ENCODE data around the gene ARID1B. TPM values are rescaled to one million over a fixed set of nuclear protein-coding genes. Genes with fewer than 3 reads are reported as not detected.

The ARID1B gene
- total RNA-seq, 2 experiments from 2014 or later: 90.1 to 164 TPM

GRCh38 chr6:157079771-157080170 is 302.6 kb downstream of the ARID1B start:
- Histone ChIP-seq H3K79me2 (ENCODE audit: insufficient read depth, low read depth, low read length) (no peaks in the 10 kb centered on the region; the same call in 1 of the 2 replicates), H2AFZ (ENCODE audit: low read length) (no peak overlapping the region), H3K9me3 (ENCODE audit: low read length) (no peaks in the 10 kb centered on the region), H3K4me2 (ENCODE audit: low read length) (peak overlapping the region; percentile 24), H3K9me2 (ENCODE audit: insufficient read depth, low read length) (no peaks in the 10 kb centered on the region), H3K36me3 (ENCODE audit: insufficient read depth, low read length) (peaks cover 5% of the 10 kb centered on the region), H3K4me1 (ENCODE audit: insufficient read depth, low read length, poor library complexity, severe bottlenecking) (peaks cover 20% of the 10 kb centered on the region), H3K27ac (ENCODE audit: low read depth, low read length, poor library complexity, severe bottlenecking) (no peak overlapping the region), H3K4me3 (ENCODE audit: low read depth, low read length, poor library complexity, severe bottlenecking) (no peak overlapping the region), H4K20me1 (ENCODE audit: insufficient read depth, low read length) (no peaks in the 10 kb centered on the region; the same call in 1 of the 2 replicates)
- no peak for TF ChIP-seq EZH2phosphoT487 (IDR thresholded peaks at IDR 0.05; ENCODE audit: borderline replicate concordance, low read depth, low read length)
- TF ChIP-seq, protein P1, sequence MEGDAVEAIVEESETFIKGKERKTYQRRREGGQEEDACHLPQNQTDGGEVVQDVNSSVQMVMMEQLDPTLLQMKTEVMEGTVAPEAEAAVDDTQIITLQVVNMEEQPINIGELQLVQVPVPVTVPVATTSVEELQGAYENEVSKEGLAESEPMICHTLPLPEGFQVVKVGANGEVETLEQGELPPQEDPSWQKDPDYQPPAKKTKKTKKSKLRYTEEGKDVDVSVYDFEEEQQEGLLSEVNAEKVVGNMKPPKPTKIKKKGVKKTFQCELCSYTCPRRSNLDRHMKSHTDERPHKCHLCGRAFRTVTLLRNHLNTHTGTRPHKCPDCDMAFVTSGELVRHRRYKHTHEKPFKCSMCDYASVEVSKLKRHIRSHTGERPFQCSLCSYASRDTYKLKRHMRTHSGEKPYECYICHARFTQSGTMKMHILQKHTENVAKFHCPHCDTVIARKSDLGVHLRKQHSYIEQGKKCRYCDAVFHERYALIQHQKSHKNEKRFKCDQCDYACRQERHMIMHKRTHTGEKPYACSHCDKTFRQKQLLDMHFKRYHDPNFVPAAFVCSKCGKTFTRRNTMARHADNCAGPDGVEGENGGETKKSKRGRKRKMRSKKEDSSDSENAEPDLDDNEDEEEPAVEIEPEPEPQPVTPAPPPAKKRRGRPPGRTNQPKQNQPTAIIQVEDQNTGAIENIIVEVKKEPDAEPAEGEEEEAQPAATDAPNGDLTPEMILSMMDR (conservative IDR thresholded peaks at IDR 0.05; ENCODE audit: low read length): no peak
- CTCF ChIA-PET (ENCODE audit: unreplicated experiment): no interaction called here
- no peak for DNase-seq (ENCODE audit: low spot score)
- BruUV-seq (replicated peaks): no TSS peak
- intact Hi-C loops (cut with micrococcal nuclease; ENCODE audit: unreplicated experiment): no loop called here
- POLR2A ChIA-PET: interaction anchor here (0.7 to 2.5 kb wide), 4 partner anchors 10 to 1855 kb away, joined by 3 to 18 read pairs (median 4); no protein-coding TSS in a partner anchor

DNA sequence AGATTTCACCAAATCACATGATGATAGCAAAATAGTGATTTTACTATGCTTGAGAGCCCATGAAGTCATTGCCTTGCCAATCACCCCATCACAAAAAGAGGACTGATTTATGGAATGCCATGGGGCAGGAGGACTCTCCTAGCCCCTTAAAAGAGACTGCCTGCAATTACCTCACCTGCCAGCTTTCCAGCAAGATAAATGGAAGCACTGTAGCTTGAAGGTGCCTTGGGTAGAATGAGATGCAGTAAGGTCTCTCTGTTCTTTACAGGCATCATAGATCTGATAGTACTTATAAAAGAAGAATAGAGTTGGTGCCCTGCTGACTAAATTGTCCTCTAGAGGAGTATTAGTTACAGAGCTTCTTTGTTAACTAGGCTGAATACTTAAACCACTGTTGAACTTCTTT is 303.8 kb downstream of the ARID1B start:
- Histone ChIP-seq H3K4me3 (ENCODE audit: low read depth, low read length, poor library complexity, severe bottlenecking) (no peak overlapping the region), H2AFZ (ENCODE audit: low read length) (no peak overlapping the region), H3K4me1 (ENCODE audit: insufficient read depth, low read length, poor library complexity, severe bottlenecking) (peaks cover 20% of the 10 kb centered on the region), H3K79me2 (ENCODE audit: insufficient read depth, low read depth, low read length) (no peaks in the 10 kb centered on the region; the same call in 1 of the 2 replicates), H3K9me2 (ENCODE audit: insufficient read depth, low read length) (no peaks in the 10 kb centered on the region), H4K20me1 (ENCODE audit: insufficient read depth, low read length) (no peaks in the 10 kb centered on the region; the same call in 1 of the 2 replicates), H3K27ac (ENCODE audit: low read depth, low read length, poor library complexity, severe bottlenecking) (no peak overlapping the region), H3K9me3 (ENCODE audit: low read length) (no peaks in the 10 kb centered on the region), H3K36me3 (ENCODE audit: insufficient read depth, low read length) (peaks cover 16% of the 10 kb centered on the region), H3K4me2 (ENCODE audit: low read length) (no peak overlapping the region)
- CTCF ChIA-PET (ENCODE audit: unreplicated experiment): no interaction called here
- intact Hi-C loops (cut with micrococcal nuclease; ENCODE audit: unreplicated experiment): no loop called here
- no TSS peak for BruUV-seq (replicated peaks)
- DNase-seq (ENCODE audit: low spot score): no peak
- POLR2A ChIA-PET: interaction anchor here (1.7 kb wide), 1 partner anchor 10 kb away, joined by 3 read pairs; no protein-coding TSS in a partner anchor
- TF ChIP-seq EZH2phosphoT487 (IDR thresholded peaks at IDR 0.05; ENCODE audit: borderline replicate concordance, low read depth, low read length): no peak
- TF ChIP-seq, protein P1 (conservative IDR thresholded peaks at IDR 0.05; ENCODE audit: low read length): no peak

- DNase-seq (ENCODE audit: low spot score): no peak
- intact Hi-C loops (cut with micrococcal nuclease; ENCODE audit: unreplicated experiment): no loop called here
- Histone ChIP-seq H3K4me1 (ENCODE audit: insufficient read depth, low read length, poor library complexity, severe bottlenecking) (peaks cover 15% of the 10 kb centered on the region), H3K79me2 (ENCODE audit: insufficient read depth, low read depth, low read length) (no peaks in the 10 kb centered on the region; the same call in 1 of the 2 replicates), H3K36me3 (ENCODE audit: insufficient read depth, low read length) (peaks cover 38% of the 10 kb centered on the region), H4K20me1 (ENCODE audit: insufficient read depth, low read length) (no peaks in the 10 kb centered on the region; the same call in 1 of the 2 replicates), H3K4me3 (ENCODE audit: low read depth, low read length, poor library complexity, severe bottlenecking) (no peak overlapping the region), H3K9me2 (ENCODE audit: insufficient read depth, low read length) (no peaks in the 10 kb centered on the region), H3K9me3 (ENCODE audit: low read length) (no peaks in the 10 kb centered on the region), H3K4me2 (ENCODE audit: low read length) (no peak overlapping the region), H2AFZ (ENCODE audit: low read length) (no peak overlapping the region), H3K27ac (ENCODE audit: low read depth, low read length, poor library complexity, severe bottlenecking) (no peak overlapping the region)
- ChIA-PET POLR2A (no interaction called here), CTCF (ENCODE audit: unreplicated experiment) (no interaction called here)
- TF ChIP-seq, protein P1 (conservative IDR thresholded peaks at IDR 0.05; ENCODE audit: low read length): no peak
- TF ChIP-seq EZH2phosphoT487 (IDR thresholded peaks at IDR 0.05; ENCODE audit: borderline replicate concordance, low read depth, low read length): no peak
- no TSS peak for BruUV-seq (replicated peaks)
Observed at GRCh38 chr6:157083343-157083742, 306.2 kb downstream of the ARID1B start.

Data from OCI-LY7 (cell line).